ENCODE results near the gene RAB11FIP2. TPM values are rescaled to one million over a fixed set of nuclear protein-coding genes. Genes with fewer than 3 reads are reported as not detected.

Gene RAB11FIP2
- total and polyA plus RNA-seq, 2 of the 8 experiments (the other 6 are each of a cell fraction or from before 2014, with no cell fraction given) = 3.1 to 12.7 TPM

DNA sequence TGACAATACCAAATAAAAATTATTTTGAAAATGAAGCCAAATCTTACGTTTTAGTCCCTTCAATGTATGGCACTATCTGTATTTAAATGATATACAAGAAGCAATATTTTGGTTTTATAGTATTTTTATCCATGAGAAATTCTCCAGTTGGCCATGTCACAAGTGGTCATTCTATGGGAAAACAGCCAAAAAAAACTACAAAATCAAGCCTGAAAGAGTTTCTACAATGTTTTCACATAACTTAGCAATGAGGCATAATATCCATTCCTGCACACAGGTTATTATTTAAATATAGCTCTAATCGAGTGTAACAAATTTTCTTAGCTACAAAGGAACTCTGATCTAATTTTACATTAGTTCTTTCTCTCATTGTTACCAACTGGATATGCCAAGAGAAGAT is 5.4 kb downstream of the RAB11FIP2 start:
- Histone ChIP-seq H4K91ac (replicated peaks; ENCODE audit: insufficient read length, low read length) (no peak overlapping the region), H2BK15ac (ENCODE audit: low read length) (no peak overlapping the region), H3K23me2 (ENCODE audit: low read depth, low read length) (peaks cover 3% of the 10 kb centered on the region; the same call in 1 of the 2 replicates), H4K20me1 (replicated peaks in 1 of 2; ENCODE audit: control insufficient read depth in 1 of 2, insufficient read depth in 2 of 2, low read length in 2 of 2) (peaks cover 0 to 2% of the 10 kb centered on the region in 2 experiments), H3K4me1 (replicated peaks in 1 of 4; ENCODE audit: control insufficient read depth in 3 of 4, insufficient read depth in 4 of 4, low read length in 3 of 4) (peaks cover 0 to 5% (median 0%) of the 10 kb centered on the region in 4 experiments; a peak in 1 of 7 replicates), H3K23ac (ENCODE audit: insufficient read length) (no peak overlapping the region), H3K9ac (replicated peaks in 1 of 4; ENCODE audit: extremely low read depth in 1 of 4, low read depth in 3 of 4, low read length in 3 of 4) (no peak overlapping the region), H3K18ac (ENCODE audit: extremely low read depth, low read length) (no peak overlapping the region), H3K4me3 (ENCODE audit: extremely low read depth in 1 of 4, insufficient read depth in 2 of 4, low read depth in 3 of 4, low read length in 4 of 4) (no peak overlapping the region), H3K4ac (replicated peaks; ENCODE audit: insufficient read length, low read depth, low read length) (no peak overlapping the region), H3K14ac (ENCODE audit: insufficient read length) (no peak overlapping the region), H4K8ac (ENCODE audit: extremely low read depth, insufficient read depth, low read length) (no peak overlapping the region), H3K27me3 (replicated peaks in 1 of 4; ENCODE audit: control insufficient read depth in 3 of 4, extremely low read depth in 1 of 4, insufficient read depth in 3 of 4, low read length in 3 of 4) (no peaks in the 10 kb centered on the region), H2BK20ac (ENCODE audit: low read length) (no peak overlapping the region), H2BK12ac (ENCODE audit: low read depth, low read length) (no peak overlapping the region), H2AFZ (ENCODE audit: low read length) (no peak overlapping the region), H2BK120ac (replicated peaks; ENCODE audit: low read depth, low read length) (no peak overlapping the region), H3K9me3 (ENCODE audit: insufficient read depth in 2 of 2, low read depth in 1 of 2, low read length in 1 of 2) (no peaks in the 10 kb centered on the region), H3K4me2 (ENCODE audit: insufficient read depth in 1 of 2, low read depth in 2 of 2, low read length in 2 of 2) (no peak overlapping the region), H3K56ac (replicated peaks; ENCODE audit: insufficient read length, low read depth, low read length) (no peak overlapping the region), H2AK5ac (ENCODE audit: low read depth, low read length) (no peak overlapping the region), H2BK5ac (ENCODE audit: low read depth, low read length) (no peak overlapping the region), H3K79me1 (ENCODE audit: low read depth, low read length) (no peaks in the 10 kb centered on the region), H3K36me3 (ENCODE audit: control insufficient read depth in 2 of 4, insufficient read depth in 4 of 4, low read length in 3 of 4) (no peaks in the 10 kb centered on the region; a peak in 1 of 8 replicates), H3K27ac (ENCODE audit: low read depth, low read length) (no peak overlapping the region), H4K5ac (ENCODE audit: insufficient read length, low read depth, low read length) (no peak overlapping the region), H3K79me2 (ENCODE audit: control insufficient read depth in 1 of 2, insufficient read depth in 2 of 2, low read length in 2 of 2) (peaks cover 0 to 45% of the 10 kb centered on the region in 2 experiments; a peak in 2 of 4 replicates)
- ChIA-PET POLR2A (ENCODE audit: partially characterized antibody) (no interaction called here), CTCF (ENCODE audit: partially characterized antibody) (no interaction called here)
- WGBS, 2 experiments (ENCODE audit: extremely low coverage in 1 of 2, insufficient coverage in 1 of 2, insufficient read length in 1 of 2, insufficient replicate concordance in 2 of 2, low coverage in 1 of 2, low lambda C conversion rate in 2 of 2, missing lambda C conversion rate in 1 of 2) = 85% methylated on average over 2 of the region's 2 CpGs; no CpG with 5 or more reads in 1 of the 2 experiments
- FAIRE-seq = no peak
- DNase-seq (ENCODE audit: low read depth in 1 of 2, low spot score in 2 of 2) = no peak
- TF ChIP-seq, protein P1, sequence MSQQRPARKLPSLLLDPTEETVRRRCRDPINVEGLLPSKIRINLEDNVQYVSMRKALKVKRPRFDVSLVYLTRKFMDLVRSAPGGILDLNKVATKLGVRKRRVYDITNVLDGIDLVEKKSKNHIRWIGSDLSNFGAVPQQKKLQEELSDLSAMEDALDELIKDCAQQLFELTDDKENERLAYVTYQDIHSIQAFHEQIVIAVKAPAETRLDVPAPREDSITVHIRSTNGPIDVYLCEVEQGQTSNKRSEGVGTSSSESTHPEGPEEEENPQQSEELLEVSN (IDR thresholded peaks at IDR 0.05) = no peak
- TF ChIP-seq YY1 (IDR thresholded peaks at IDR 0.05; ENCODE audit: low read depth, low read length) = no peak
- no peak for TF ChIP-seq NRF1 (IDR thresholded peaks at IDR 0.05; ENCODE audit: low read depth, low read length)
- TF ChIP-seq SRF (IDR thresholded peaks at IDR 0.05; ENCODE audit: low read depth, low read length) = no peak
- TF ChIP-seq CBX8 (IDR thresholded peaks at IDR 0.05; ENCODE audit: borderline replicate concordance, low read depth, low read length) = no peak
- no peak for TF ChIP-seq JUND (IDR thresholded peaks at IDR 0.05; ENCODE audit: low read length)
- no peak for TF ChIP-seq HDAC2 (IDR thresholded peaks at IDR 0.05; ENCODE audit: borderline replicate concordance in 1 of 2, low read depth in 2 of 2, low read length in 2 of 2)
- no peak for TF ChIP-seq ZNF274 (IDR thresholded peaks at IDR 0.05; ENCODE audit: borderline replicate concordance, extremely low read depth, low read length)
- no peak for TF ChIP-seq EZH2 (IDR thresholded peaks at IDR 0.05; ENCODE audit: low read depth, low read length, severe bottlenecking)
- no peak for TF ChIP-seq SIN3A (conservative IDR thresholded peaks at IDR 0.05 in 1 of 2, IDR thresholded peaks at IDR 0.05 in 1 of 2; ENCODE audit: low read depth in 1 of 2, low read length in 2 of 2)
- no peak for TF ChIP-seq TAF7 (optimal IDR thresholded peaks at IDR 0.05; ENCODE audit: borderline replicate concordance, low read depth, low read length)
- no peak for TF ChIP-seq TEAD4 (IDR thresholded peaks at IDR 0.05; ENCODE audit: low read depth, low read length)
- TF ChIP-seq, protein P2, sequence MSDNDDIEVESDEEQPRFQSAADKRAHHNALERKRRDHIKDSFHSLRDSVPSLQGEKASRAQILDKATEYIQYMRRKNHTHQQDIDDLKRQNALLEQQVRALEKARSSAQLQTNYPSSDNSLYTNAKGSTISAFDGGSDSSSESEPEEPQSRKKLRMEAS (IDR thresholded peaks at IDR 0.05) = no peak
